GM12878 (cell line): ENCODE measurements around the gene PTPRD. TPM values are rescaled to one million over a fixed set of nuclear protein-coding genes. Genes with fewer than 3 reads are reported as not detected.

Experiments used
- ATAC-seq: fragments of 200-7000 bp; cut with Tn5 transposase; 3 replicates; pipeline ENCODE4 v1.9.1; 2020; ENCODE audit warnings: mild to moderate bottlenecking, moderate library complexity
- BruUV-seq: library from RNA; stranded (reverse); fragments of 400-500 nt; replicated peaks from 2 replicates; lab custom pipeline; 2021; lab: Mats Ljungman, UMichigan
- CTCF ChIA-PET: fragments of 300-600 bp; sonication (Branson Sonifier 250); formaldehyde crosslinking; extraction: SDS; loops from one replicate; lab custom pipeline; 2021; ENCODE audit warnings: inconsistent platforms; lab: Yijun Ruan, JAX
- POLR2A ChIA-PET: fragments of 350-600 bp; formaldehyde crosslinking; extraction: SDS; loops from one replicate; lab custom pipeline; 2021; ENCODE audit warnings: inconsistent platforms; lab: Charles Lee
- RAD21 ChIA-PET: fragments of 300-600 bp; sonication (Branson Sonifier 250); formaldehyde crosslinking; loops from one replicate; lab custom pipeline; 2023; ENCODE audit warnings: antibody characterized with exemption; ENCODE audit not compliant: unreplicated experiment; lab: Charles Lee
- SMC1A ChIA-PET: fragments of 300-600 bp; sonication (Branson Sonifier 250); formaldehyde crosslinking; loops from one replicate; lab custom pipeline; 2023; ENCODE audit not compliant: unreplicated experiment, uncharacterized antibody; lab: Charles Lee
- DNase-seq: peaks from one replicate; pipeline ENCODE4 v3.0.0-alpha.2; 2011; ENCODE audit warnings: low read depth, low spot score
- FAIRE-seq: peaks from 3 replicates; lab custom pipeline; 2011; peaks lifted over from hg19 to GRCh38; lab: Jason Lieb, UNC
- H2AFZ ChIP-seq: 2 replicates; pipeline ENCODE4 v1.6.0; 2011; ENCODE audit warnings: low read depth, low read length, control low read depth; ENCODE audit not compliant: control insufficient read depth
- H3K27ac ChIP-seq: 2 replicates; pipeline ENCODE4 v1.5.1; 2011; ENCODE audit warnings: control low read depth; ENCODE audit not compliant: control insufficient read depth, insufficient read depth
- H3K27me3 ChIP-seq, 2 experiments: replicated peaks in 1 of 2; 2 replicates each; pipeline versions ENCODE4 v1.6.0 to v1.6.1; 2011; ENCODE audit warnings: low read length in 1 of 2; ENCODE audit not compliant: control insufficient read depth in 2 of 2, insufficient read depth in 2 of 2
- H3K36me3 ChIP-seq, 2 experiments: 2 replicates each; pipeline ENCODE4 v1.5.1; 2011; ENCODE audit warnings: low read length in 1 of 2; ENCODE audit not compliant: control insufficient read depth in 2 of 2, insufficient read depth in 2 of 2
- H3K4me1 ChIP-seq: 2 replicates; pipeline ENCODE4 v1.6.1; 2011; ENCODE audit warnings: mild to moderate bottlenecking, low read length, moderate library complexity, mixed read lengths; ENCODE audit not compliant: control insufficient read depth, insufficient read depth
- H3K4me2 ChIP-seq: 2 replicates; pipeline ENCODE4 v1.6.0; 2011; ENCODE audit warnings: control low read depth; ENCODE audit not compliant: control insufficient read depth, insufficient read depth
- H3K4me3 ChIP-seq: fragments of 200-600 bp; sonication (generic); 2 replicates; pipeline ENCODE4 v1.5.1; 2016
- H3K79me2 ChIP-seq: 2 replicates; pipeline ENCODE4 v1.6.0; 2011; ENCODE audit warnings: low read length; ENCODE audit not compliant: control insufficient read depth, insufficient read depth
- H3K9ac ChIP-seq: 2 replicates; pipeline ENCODE4 v1.8.0; 2011; ENCODE audit warnings: low read length, control low read depth, mixed read lengths; ENCODE audit not compliant: control insufficient read depth, insufficient read depth
- H3K9me3 ChIP-seq: replicated peaks from 3 replicates; pipeline ENCODE4 v1.5.1; 2011; ENCODE audit warnings: mild to moderate bottlenecking, low read length; ENCODE audit not compliant: control insufficient read depth, insufficient read depth
- H4K20me1 ChIP-seq: 2 replicates; pipeline ENCODE4 v1.6.0; 2011; ENCODE audit not compliant: control insufficient read depth, insufficient read depth
- CBFB ChIP-seq: IDR thresholded peaks from 2 replicates; pipeline ENCODE4 v1.6.1; 2016; ENCODE audit warnings: antibody characterized with exemption, low read depth
- CBX5 ChIP-seq: sonication (generic); IDR thresholded peaks from 2 replicates; pipeline ENCODE4 v1.6.1; 2016; ENCODE audit warnings: low read depth, moderate library complexity, mild to moderate bottlenecking, inconsistent platforms
- FOS ChIP-seq: IDR thresholded peaks from 3 replicates; pipeline ENCODE4 v1.6.1; 2011; ENCODE audit warnings: borderline replicate concordance; ENCODE audit not compliant: insufficient read length; ENCODE audit errors: extremely low read depth
- HCFC1 ChIP-seq: fragments of 150-350 bp; IDR thresholded peaks from 2 replicates; pipeline ENCODE4 v1.6.1; 2014; ENCODE audit warnings: low read length
- MXI1 ChIP-seq: fragments of 150-350 bp; IDR thresholded peaks from 2 replicates; pipeline ENCODE4 v1.6.1; 2011; ENCODE audit warnings: low read depth, mild to moderate bottlenecking, inconsistent platforms, low read length, improper control_type of control experiment
- NBN ChIP-seq: fragments of 450-650 bp; IDR thresholded peaks from 2 replicates; pipeline ENCODE4 v1.6.1; 2016
- NFYA ChIP-seq: IDR thresholded peaks from 2 replicates; pipeline ENCODE4 v1.6.1; 2011; ENCODE audit warnings: low read depth, mild to moderate bottlenecking, low read length, improper control_type of control experiment, borderline replicate concordance
- RCOR1 ChIP-seq: conservative IDR thresholded peaks from 2 replicates; pipeline ENCODE4 v1.6.1; 2012; ENCODE audit warnings: low read depth, low read length, improper control_type of control experiment
- TAF1 ChIP-seq: IDR thresholded peaks from 2 replicates; pipeline ENCODE4 v1.6.1; 2011; ENCODE audit warnings: mild to moderate bottlenecking, low read depth, low read length, borderline replicate concordance
- WRNIP1 ChIP-seq: IDR thresholded peaks from 2 replicates; pipeline ENCODE4 v1.6.1; 2011; ENCODE audit warnings: low read depth, low read length, improper control_type of control experiment, borderline replicate concordance
- ZNF384 ChIP-seq: IDR thresholded peaks from 2 replicates; pipeline ENCODE4 v1.6.1; 2012; ENCODE audit warnings: low read depth, mild to moderate bottlenecking, low read length, improper control_type of control experiment, borderline replicate concordance
- WGBS: methylation state at CpG from one replicate; pipeline ENCODE4 v1.1.6; 2016; ENCODE audit warnings: low lambda C conversion rate; ENCODE audit not compliant: insufficient replicate concordance, insufficient coverage; ENCODE audit errors: missing lambda C conversion rate; 5-methylcytosine and 5-hydroxymethylcytosine counted together
- in situ Hi-C: fragments of 300-500 bp; cut with MboI; formaldehyde crosslinking; loops from 9 replicates; pipeline ENCODE4 v1.14.3; 2018; ENCODE audit warnings: mixed read lengths
- intact Hi-C: fragments of 100-400 bp; cut with micrococcal nuclease; formaldehyde crosslinking; loops from one replicate; pipeline ENCODE4 v1.14.2; 2022; ENCODE audit not compliant: unreplicated experiment
- polyA plus RNA-seq, 11 experiments: library from polyadenylated mRNA; depleted of rRNA in 4 of 11; unstranded in 6 of 11; stranded (reverse) in 5 of 11; fragments of >200 nt; fragmentation: Nextera tagmentation in 4 of 11; fragmentation: Illumina TruSeq in 1 of 11; extraction: Ambion mirVana in 4 of 11; extraction: Trizol in 1 of 11; gene quantifications; 1 replicate in 1 of 11; 2 replicates in 10 of 11; pipeline versions ENCODE4 v1.2.1 to v1.2.3, GENCODE V29; 2011 to 2016; ENCODE audit warnings: inconsistent platforms in 2 of 11, missing spikeins in 2 of 11, low read depth in 1 of 11
- total RNA-seq, 4 experiments: library from RNA; depleted of rRNA in 3 of 4; stranded (reverse); fragments of >200 nt in 3 of 4; fragmentation: Illumina TruSeq in 1 of 4; extraction: Trizol in 1 of 4; gene quantifications; 2 replicates each; pipeline versions ENCODE4 v1.2.1 to v1.2.3, GENCODE V29; 2013 to 2021
- TF ChIP-seq, protein P1 (sequence below): IDR thresholded peaks from 2 replicates; pipeline ENCODE4 v1.6.1; 2011; ENCODE audit warnings: borderline replicate concordance, low read depth, mild to moderate bottlenecking, moderate library complexity, mixed read lengths, low read length; ENCODE audit not compliant: insufficient read depth; ENCODE audit errors: extremely low read length
- TF ChIP-seq, protein P2 (sequence below): fragments of 450-650 bp; formaldehyde crosslinking; IDR thresholded peaks from 2 replicates; pipeline ENCODE4 v1.4.0; 2022; ENCODE audit warnings: mild to moderate bottlenecking, moderate library complexity
- TF ChIP-seq, protein P3 (sequence below): IDR thresholded peaks from 2 replicates; pipeline ENCODE4 v1.6.1; 2012; ENCODE audit warnings: low read length, inconsistent platforms

Gene PTPRD
- total and polyA plus RNA-seq, 10 of the 15 experiments (the other 5 are each of a cell fraction or from before 2014, with no cell fraction given): under 0.01 to 0.05 (median 0.01) TPM; not detected in 7

DNA sequence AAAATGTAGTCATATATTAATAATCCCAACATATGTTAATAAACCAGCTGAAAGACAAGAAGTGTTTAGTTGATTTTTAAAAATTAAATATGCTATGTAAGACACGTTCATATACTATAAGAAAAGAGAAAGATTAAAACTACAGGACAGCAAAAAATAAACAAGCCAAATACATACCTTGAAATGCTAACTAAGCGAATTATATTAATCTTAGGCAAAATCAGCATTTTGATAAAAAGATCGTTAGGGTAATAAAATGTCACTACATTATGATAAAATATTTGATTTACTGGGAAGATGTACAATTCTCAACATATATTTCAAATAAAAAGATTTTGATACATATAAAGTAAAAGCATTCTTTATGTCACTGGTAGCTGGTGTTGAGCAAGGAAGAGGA is 938.3 kb downstream of the PTPRD start:
- no peak for TF ChIP-seq HCFC1
- TF ChIP-seq MXI1: no peak
- TF ChIP-seq NBN: no peak
- TF ChIP-seq, protein P1, sequence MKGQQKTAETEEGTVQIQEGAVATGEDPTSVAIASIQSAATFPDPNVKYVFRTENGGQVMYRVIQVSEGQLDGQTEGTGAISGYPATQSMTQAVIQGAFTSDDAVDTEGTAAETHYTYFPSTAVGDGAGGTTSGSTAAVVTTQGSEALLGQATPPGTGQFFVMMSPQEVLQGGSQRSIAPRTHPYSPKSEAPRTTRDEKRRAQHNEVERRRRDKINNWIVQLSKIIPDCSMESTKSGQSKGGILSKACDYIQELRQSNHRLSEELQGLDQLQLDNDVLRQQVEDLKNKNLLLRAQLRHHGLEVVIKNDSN: no peak
- TF ChIP-seq FOS: no peak
- TF ChIP-seq, protein P2, sequence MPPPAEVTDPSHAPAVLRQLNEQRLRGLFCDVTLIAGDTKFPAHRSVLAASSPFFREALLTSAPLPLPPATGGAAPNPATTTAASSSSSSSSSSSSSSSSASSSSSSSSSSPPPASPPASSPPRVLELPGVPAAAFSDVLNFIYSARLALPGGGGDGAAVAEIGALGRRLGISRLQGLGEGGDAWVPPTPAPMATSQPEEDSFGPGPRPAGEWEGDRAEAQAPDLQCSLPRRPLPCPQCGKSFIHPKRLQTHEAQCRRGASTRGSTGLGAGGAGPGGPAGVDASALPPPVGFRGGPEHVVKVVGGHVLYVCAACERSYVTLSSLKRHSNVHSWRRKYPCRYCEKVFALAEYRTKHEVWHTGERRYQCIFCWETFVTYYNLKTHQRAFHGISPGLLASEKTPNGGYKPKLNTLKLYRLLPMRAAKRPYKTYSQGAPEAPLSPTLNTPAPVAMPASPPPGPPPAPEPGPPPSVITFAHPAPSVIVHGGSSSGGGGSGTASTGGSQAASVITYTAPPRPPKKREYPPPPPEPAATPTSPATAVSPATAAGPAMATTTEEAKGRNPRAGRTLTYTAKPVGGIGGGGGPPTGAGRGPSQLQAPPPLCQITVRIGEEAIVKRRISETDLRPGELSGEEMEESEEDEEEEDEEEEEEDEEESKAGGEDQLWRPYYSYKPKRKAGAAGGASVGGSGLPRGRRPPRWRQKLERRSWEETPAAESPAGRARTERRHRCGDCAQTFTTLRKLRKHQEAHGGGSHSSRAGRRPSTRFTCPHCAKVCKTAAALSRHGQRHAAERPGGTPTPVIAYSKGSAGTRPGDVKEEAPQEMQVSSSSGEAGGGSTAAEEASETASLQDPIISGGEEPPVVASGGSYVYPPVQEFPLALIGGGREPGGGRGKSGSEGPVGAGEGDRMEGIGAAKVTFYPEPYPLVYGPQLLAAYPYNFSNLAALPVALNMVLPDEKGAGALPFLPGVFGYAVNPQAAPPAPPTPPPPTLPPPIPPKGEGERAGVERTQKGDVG (CRISPR knock-in tag): no peak
- no peak for TF ChIP-seq NFYA
- TF ChIP-seq WRNIP1: no peak
- no peak for TF ChIP-seq CBX5
- TF ChIP-seq, protein P3, sequence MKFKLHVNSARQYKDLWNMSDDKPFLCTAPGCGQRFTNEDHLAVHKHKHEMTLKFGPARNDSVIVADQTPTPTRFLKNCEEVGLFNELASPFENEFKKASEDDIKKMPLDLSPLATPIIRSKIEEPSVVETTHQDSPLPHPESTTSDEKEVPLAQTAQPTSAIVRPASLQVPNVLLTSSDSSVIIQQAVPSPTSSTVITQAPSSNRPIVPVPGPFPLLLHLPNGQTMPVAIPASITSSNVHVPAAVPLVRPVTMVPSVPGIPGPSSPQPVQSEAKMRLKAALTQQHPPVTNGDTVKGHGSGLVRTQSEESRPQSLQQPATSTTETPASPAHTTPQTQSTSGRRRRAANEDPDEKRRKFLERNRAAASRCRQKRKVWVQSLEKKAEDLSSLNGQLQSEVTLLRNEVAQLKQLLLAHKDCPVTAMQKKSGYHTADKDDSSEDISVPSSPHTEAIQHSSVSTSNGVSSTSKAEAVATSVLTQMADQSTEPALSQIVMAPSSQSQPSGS: no peak
- TF ChIP-seq ZNF384: no peak
- TF ChIP-seq TAF1: no peak
- TF ChIP-seq RCOR1: no peak
- no peak for TF ChIP-seq CBFB
- RAD21 ChIA-PET: no interaction called here
- CTCF ChIA-PET: no interaction called here
- in situ Hi-C loops: no loop called here
- intact Hi-C loops: no loop called here
- Histone ChIP-seq H3K27me3 (no peaks in the 10 kb centered on the region), H3K4me2 (no peak overlapping the region), H3K27ac (no peak overlapping the region), H2AFZ (no peak overlapping the region), H3K9me3 (no peaks in the 10 kb centered on the region), H4K20me1 (no peaks in the 10 kb centered on the region), H3K4me1 (no peaks in the 10 kb centered on the region), H3K79me2 (no peaks in the 10 kb centered on the region), H3K9ac (no peak overlapping the region), H3K4me3 (no peak overlapping the region), H3K36me3 (no peaks in the 10 kb centered on the region)
- no TSS peak for BruUV-seq
- SMC1A ChIA-PET: no interaction called here
- ATAC-seq (no peak), DNase-seq (no peak), FAIRE-seq (no peak)
- POLR2A ChIA-PET: no interaction called here
- WGBS: 4% methylated on average over 3 of the region's 3 CpGs
